Panc1 (cell line): Measurements from ENCODE around the gene WWOX.

ENCODE experiments used
- POLR2AphosphoS5 ChIP-seq: IDR thresholded peaks from 2 replicates; pipeline ENCODE4 v1.6.1; 2012; ENCODE audit warnings: mild to moderate bottlenecking, low read depth, low read length, moderate library complexity
- SIN3A ChIP-seq: IDR thresholded peaks from 2 replicates; pipeline ENCODE4 v1.6.1; 2012; ENCODE audit warnings: low read depth, mild to moderate bottlenecking, low read length, moderate library complexity, borderline replicate concordance; ENCODE audit not compliant: insufficient read depth
- TCF7L2 ChIP-seq: IDR thresholded peaks from 2 replicates; pipeline ENCODE4 v1.6.1; 2011; ENCODE audit warnings: mild to moderate bottlenecking, low read depth, low read length, inconsistent platforms
- TF ChIP-seq, protein P1 (sequence below): fragments of 450-650 bp; IDR thresholded peaks from 2 replicates; pipeline ENCODE4 v1.5.1; 2017; ENCODE audit warnings: mild to moderate bottlenecking
- TF ChIP-seq, protein P2 (sequence below), 2 experiments: IDR thresholded peaks; 2 replicates each; pipeline ENCODE4 v1.6.1; 2011 to 2012; ENCODE audit warnings: low read depth in 2 of 2, control low read depth in 1 of 2, low read length in 1 of 2, mild to moderate bottlenecking in 1 of 2, moderate library complexity in 1 of 2; ENCODE audit not compliant: insufficient read depth in 1 of 2

DNA sequence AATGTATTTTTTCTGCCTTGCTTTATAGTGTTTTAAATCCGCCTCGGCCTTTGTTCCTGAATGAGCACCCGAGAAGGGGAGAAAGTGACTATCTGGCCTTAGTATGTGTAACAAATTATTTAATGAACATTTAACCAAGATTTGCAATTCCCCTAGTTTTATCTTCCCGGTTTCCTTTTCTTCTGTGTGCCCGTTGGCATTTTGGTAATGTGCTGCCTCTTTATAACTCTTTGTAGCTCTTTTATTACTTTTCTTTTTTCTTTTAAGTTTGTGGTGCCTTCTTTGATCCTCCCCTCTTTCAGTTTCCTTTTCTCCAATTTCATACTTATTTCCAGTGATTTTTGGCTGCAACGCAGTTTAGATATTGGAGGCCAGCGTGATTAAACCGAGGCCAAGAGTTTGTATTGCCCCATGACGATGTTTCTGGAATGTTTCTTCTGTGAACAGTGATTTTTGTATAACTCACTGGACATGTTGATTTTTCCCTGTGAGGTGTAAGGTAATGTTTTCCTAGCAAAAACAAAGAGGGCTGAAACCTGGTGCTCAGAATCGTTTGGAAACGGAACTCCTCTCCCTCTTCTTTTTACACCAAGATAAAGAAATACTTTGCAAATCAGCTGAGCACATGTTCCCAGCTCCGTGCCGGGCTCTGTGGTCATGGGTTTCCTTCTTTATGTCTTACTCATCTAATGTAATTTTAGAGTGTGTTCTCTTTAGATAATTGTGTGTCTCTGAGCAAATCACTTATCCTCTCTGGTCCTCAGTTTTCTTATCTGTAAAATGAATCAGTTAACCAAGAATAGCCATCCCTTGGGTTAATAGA is 344.3 kb downstream of the WWOX start:
- TF ChIP-seq, protein P1, sequence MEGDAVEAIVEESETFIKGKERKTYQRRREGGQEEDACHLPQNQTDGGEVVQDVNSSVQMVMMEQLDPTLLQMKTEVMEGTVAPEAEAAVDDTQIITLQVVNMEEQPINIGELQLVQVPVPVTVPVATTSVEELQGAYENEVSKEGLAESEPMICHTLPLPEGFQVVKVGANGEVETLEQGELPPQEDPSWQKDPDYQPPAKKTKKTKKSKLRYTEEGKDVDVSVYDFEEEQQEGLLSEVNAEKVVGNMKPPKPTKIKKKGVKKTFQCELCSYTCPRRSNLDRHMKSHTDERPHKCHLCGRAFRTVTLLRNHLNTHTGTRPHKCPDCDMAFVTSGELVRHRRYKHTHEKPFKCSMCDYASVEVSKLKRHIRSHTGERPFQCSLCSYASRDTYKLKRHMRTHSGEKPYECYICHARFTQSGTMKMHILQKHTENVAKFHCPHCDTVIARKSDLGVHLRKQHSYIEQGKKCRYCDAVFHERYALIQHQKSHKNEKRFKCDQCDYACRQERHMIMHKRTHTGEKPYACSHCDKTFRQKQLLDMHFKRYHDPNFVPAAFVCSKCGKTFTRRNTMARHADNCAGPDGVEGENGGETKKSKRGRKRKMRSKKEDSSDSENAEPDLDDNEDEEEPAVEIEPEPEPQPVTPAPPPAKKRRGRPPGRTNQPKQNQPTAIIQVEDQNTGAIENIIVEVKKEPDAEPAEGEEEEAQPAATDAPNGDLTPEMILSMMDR, result no peak
- TF ChIP-seq TCF7L2 (no peak), POLR2AphosphoS5 (no peak), SIN3A (no peak)
- TF ChIP-seq, protein P2, sequence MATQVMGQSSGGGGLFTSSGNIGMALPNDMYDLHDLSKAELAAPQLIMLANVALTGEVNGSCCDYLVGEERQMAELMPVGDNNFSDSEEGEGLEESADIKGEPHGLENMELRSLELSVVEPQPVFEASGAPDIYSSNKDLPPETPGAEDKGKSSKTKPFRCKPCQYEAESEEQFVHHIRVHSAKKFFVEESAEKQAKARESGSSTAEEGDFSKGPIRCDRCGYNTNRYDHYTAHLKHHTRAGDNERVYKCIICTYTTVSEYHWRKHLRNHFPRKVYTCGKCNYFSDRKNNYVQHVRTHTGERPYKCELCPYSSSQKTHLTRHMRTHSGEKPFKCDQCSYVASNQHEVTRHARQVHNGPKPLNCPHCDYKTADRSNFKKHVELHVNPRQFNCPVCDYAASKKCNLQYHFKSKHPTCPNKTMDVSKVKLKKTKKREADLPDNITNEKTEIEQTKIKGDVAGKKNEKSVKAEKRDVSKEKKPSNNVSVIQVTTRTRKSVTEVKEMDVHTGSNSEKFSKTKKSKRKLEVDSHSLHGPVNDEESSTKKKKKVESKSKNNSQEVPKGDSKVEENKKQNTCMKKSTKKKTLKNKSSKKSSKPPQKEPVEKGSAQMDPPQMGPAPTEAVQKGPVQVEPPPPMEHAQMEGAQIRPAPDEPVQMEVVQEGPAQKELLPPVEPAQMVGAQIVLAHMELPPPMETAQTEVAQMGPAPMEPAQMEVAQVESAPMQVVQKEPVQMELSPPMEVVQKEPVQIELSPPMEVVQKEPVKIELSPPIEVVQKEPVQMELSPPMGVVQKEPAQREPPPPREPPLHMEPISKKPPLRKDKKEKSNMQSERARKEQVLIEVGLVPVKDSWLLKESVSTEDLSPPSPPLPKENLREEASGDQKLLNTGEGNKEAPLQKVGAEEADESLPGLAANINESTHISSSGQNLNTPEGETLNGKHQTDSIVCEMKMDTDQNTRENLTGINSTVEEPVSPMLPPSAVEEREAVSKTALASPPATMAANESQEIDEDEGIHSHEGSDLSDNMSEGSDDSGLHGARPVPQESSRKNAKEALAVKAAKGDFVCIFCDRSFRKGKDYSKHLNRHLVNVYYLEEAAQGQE (IDR thresholded peaks at IDR 0.05; ENCODE audit: insufficient read depth in 1 of 2, low read depth in 2 of 2, low read length in 1 of 2), result no peak
